Activated CD8-positive, alpha-beta memory T cell treated with anti-CD3 and anti-CD28 coated beads, Interleukin-2, amount 50 U/mL, for 1 hour (primary cell): ENCODE results near the gene ADAP1.

Experiments
- DNase-seq: peaks from one replicate; pipeline ENCODE4 v3.0.0-alpha.2; 2020; ENCODE audit errors: extremely low read depth

The ADAP1 gene

GRCh38 chr7:922334-923107, 32.0 kb downstream of the ADAP1 start:
- DNase-seq: no peak

- no peak for DNase-seq
These were observed 32.7 kb downstream of the ADAP1 start for GRCh38 chr7:921581-922333.

DNA sequence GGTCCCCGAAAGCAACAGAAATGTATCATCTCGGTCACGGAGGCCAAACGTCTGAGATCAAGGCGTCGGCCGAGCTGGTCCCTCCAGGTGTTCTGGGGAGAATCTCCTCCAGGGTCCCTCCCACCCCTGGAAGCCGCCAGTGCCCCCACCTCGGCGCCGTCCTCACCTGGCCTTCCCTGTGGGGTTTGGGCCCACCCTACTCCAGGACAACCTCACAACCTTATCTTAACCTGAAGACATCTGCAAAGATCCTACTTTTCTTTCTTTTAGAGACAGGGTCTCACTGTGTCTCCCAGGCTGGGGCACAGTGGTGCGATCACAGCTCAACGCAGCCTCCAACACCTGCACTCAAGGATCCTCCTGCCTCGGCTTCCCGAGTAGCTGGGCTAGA, 33.4 kb downstream of the ADAP1 start:
- no peak for DNase-seq

- DNase-seq: no peak
These were observed 34.0 kb downstream of the ADAP1 start for GRCh38 chr7:920351-921070.

- DNase-seq: no peak
These were observed 34.5 kb downstream of the ADAP1 start for GRCh38 chr7:919924-920341.

- DNase-seq: no peak
These were observed 35.4 kb downstream of the ADAP1 start for GRCh38 chr7:919114-919442.

- DNase-seq: no peak
These were observed 35.9 kb downstream of the ADAP1 start for GRCh38 chr7:918441-919113.

DNA sequence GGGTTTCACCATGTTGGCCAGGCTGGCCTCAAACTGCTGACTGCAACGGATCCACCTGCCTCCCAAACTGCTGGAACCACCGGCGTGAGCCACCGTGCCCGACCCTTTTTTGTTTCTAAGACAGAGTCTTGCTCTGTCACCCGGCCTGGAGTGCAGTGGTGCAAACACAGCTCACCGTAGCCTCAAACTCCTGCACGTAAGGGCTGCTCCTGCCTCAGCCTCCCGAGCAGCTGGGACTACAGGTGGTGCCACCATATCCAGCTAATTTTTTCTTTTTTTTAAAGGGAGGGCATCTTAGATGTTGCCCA, 36.4 kb downstream of the ADAP1 start:
- DNase-seq: no peak

GRCh38 chr7:917255-918117, 37.0 kb downstream of the ADAP1 start:
- no peak for DNase-seq

DNA sequence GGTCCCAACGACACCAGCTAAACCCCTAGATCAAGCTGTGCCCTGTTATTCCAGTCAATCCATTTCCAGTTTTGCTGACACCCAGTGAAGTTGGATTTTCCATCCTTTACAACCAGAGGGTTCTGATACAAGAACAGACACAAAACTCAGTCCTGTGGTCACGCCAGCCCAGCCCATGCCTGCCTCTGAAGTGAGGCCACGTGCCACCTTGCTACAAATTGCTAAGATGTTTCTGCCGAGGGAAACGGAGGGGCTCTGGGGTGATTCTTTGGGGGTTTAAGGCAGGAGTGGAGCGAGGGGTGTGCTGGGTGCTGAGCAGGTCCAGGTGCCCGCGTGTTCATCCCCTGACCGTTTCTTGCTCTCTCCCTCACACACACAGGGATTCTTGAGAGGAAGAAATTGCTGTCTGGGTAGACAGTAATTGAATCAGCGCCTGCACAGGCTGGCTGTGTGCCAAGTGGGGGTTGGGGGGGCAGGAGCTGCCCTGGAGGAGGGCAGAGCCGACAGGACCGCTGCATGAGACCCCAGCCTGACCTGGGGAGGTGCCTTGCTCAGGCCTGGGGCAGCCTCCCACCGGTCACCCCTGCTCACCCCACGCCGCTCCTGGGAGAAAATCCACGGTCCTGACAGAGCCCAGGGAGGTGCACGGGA, 38.1 kb downstream of the ADAP1 start:
- no peak for DNase-seq

DNA sequence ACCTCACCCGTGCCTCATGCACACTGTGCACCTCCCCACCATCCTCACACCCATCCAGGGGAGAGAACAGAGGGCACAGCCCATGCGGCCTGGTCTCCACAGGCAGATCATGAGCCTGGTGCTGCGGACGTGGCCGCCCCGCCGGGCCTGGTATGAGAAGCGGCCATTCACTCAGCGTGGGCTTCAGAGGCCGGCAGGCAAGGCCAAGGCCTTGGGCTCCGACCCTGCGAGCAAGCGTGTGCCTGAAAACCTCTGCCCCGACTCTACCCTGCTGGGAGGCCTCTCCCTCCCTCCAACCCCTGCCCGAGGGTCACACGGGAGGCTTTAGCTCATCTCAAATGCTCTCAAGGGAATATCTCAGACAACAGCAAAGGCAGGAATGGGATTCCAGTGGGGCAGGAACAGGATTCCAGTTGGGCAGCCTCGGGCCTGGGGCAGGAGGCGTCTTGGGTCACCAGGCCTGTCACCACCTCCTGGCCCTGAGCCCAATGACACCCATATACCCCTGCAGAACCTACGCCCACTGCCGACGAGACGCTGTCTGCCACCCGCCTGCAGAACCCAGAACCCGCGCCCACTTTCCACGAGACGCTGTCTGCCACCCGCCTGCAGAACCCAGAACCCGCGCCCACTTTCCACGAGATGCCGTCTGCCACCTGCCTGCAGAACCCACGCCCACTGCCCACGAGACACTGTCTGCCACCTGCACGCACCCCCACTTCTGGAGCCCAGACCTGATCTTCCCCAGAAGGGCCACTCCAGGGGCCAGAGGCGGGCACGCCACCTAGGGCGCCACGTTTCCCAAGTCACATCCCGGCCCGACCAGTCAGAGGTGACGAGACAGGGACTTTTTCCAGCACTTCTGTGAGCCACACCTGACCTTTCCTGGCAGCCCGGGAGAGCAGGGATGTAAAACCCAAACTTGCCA, 38.9 kb downstream of the ADAP1 start:
- DNase-seq: no peak

DNA sequence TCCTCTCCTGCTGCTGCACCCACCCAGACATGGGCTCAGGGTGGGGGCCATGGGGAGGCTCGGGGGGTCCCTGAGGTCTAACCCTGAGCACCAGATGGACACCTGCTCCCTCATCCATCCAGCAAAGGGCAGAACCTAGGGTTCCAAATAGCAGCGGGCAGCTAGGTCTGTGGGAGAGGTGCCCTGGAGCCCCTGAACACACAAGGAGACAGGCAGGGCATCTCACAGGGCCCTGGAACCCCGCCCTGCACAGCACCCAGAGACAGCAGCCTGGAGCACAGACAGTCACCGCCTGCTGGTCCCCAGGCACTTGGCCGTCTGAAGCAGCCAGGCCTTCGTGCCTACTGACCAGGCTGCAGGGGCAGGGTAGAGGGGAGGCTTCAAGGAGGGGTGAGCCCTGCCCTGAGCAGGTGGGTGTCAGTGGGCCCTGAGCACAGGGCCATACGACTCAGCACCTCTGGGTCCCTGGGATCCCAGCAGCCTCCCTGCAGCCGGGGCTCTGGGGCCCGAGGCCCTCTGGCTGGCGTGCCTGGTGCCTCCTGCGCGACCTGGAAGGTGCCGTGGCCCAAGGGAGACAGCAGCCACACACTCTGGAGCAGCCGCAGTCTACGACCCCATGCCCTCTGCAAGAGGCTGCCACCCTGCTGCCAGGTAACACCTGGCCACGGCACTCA, 39.8 kb downstream of the ADAP1 start:
- DNase-seq: no peak

DNA sequence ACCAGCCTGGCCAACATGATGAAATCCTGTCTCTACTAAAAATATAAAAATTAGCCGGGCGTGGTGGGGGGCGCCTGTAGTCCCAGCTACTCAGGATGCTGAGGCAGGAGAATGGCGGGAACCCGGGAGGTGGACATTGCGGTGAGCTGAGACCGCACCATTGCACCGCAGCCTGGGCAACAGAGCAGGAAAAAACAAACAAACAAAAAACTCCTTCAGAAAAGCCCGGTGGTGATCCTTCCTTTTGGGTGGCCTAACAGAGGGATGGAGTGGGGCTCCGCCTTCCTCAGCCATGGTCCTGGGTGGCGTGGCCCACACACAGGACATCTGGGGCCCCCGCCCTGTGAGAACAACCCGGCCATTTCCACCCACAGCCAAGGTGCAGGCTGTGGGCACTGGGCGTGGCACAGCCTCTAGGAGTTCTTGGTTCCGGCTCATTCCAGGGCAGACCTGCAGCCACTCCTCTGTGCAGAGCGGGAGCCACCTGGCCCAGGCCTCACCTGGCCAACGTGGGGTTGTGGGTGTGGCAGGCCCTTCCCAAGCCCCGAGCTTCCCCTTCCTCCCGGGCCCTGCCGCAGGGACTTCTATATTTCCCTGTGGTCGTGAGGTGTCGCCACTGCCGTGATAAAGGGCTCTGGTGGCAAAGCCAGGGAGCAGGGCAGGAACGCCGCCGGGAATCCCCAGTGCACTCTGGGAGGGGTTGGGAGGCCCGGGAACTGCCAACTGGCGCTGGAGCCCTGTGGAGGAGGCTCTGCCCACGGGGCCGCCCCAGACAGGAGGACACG, 40.6 kb downstream of the ADAP1 start:
- DNase-seq: no peak

DNA sequence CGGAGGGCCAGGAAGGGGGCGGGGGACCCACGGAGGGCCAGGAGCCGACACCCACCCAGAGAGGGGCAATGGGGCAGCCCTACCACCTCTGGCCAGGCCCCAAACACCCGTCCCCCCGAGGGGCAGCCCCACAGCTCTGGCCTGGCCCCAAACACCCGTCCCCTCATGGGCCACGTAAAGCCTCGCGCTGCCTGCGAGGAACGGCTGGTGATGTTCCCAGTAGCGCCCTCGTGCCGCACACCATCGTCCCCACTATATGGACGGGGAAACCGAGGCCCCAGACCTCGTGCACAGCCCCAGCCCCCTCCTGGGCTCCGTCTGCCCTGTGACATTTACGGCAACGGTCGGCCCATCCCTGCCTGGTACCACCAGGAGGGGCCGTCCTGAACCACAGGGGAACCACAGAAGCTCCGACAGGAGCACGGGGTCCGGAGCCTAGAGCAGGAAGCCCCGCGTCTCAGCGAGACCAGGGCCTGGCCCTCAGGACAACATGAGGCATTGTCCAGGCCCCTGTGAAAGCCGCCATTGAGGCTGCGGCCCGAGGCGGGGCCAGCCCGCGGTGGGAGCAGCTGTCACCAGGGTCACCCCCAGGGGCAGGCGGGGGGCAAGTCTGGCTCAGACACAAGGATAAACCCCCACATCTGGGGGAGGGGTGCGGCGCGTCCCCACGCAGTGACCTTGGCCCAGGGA, 42.5 kb downstream of the ADAP1 start:
- DNase-seq: no peak

DNA sequence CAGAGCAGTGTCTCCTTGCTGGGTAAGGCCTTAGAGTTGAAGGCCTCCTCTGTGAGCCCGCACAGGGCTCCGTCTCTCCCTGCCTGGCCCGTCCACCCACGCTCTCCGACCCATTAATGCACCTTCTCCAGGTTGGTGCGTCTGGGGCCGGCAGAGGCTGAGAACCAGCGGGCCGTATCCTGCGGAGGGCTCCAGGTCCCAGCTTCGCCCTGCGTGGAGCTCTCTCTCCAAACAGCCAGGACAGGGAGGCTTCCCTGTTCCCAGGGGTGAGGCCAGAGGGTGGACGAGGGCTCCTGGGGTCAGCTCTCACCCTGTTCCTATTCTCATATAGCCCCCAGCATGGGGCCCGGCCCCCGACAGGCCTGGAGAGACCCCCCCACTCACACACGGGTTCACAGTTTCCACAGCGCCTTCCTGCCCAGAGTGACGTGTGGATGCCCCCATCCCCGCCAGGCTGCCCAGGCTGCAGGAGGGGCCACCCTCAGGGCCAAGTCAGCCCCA, 43.5 kb downstream of the ADAP1 start:
- DNase-seq: no peak

- DNase-seq: no peak
These were observed 44.0 kb downstream of the ADAP1 start for GRCh38 chr7:910441-910861.
